GM12874 (cell line): ENCODE results near the gene RSKR.
A peak's percentile ranks its signal among the peaks of the same experiment; 100 is the strongest.

Source experiments
- CTCF ChIP-seq: IDR thresholded peaks from 2 replicates; pipeline ENCODE4 v1.5.1; 2011; ENCODE audit warnings: low read depth, mild to moderate bottlenecking, control low read depth, low read length, moderate library complexity; ENCODE audit not compliant: insufficient read depth

Gene RSKR

GRCh38 chr17:28613931-28614381, at the start of gene RSKR:
RSKR (minus strand) TSS chr17:28614185; CDS start chr17:28614161, 24 bp downstream.
- no peak for TF ChIP-seq CTCF

GRCh38 chr17:28663723-28664122, 49.7 kb upstream of the RSKR start:
- no peak for TF ChIP-seq CTCF

- TF ChIP-seq CTCF: no peak
Measured at GRCh38 chr17:28662527-28662829, 48.5 kb upstream of the RSKR start.

- 0 out of 2 replicates have a peak, but pooled peaks have one; percentile 16 for TF ChIP-seq CTCF
Measured at GRCh38 chr17:28661635-28662526, 47.9 kb upstream of the RSKR start, which contains the start of the genes SDF2 and SUPT6H. SDF2 (minus strand) TSS chr17:28661906; CDS start chr17:28661876, 30 bp downstream. SUPT6H (plus strand) TSS chr17:28662205; CDS start chr17:28673402, 11,197 bp downstream.

- no peak for TF ChIP-seq CTCF
Measured at GRCh38 chr17:28657756-28658155, 43.8 kb upstream of the RSKR start.

- TF ChIP-seq CTCF: no peak
Measured at GRCh38 chr17:28655160-28655559, 41.2 kb upstream of the RSKR start.

- TF ChIP-seq CTCF: no peak
Measured at GRCh38 chr17:28648698-28649097, 34.7 kb upstream of the RSKR start.
